CD1c-positive myeloid dendritic cell (primary cell): Measurements from ENCODE around the gene SOHLH1.

Experiments used
- DNase-seq: peaks from one replicate; pipeline ENCODE4 v3.0.0-alpha.2; 2016; ENCODE audit errors: extremely low spot score

The SOHLH1 gene

GRCh38 chr9:135703726-135704125 is 4.4 kb upstream of the SOHLH1 start:
- no peak for DNase-seq

- peak; percentile 52 for DNase-seq
Measured at GRCh38 chr9:135701959-135702721, 2.9 kb upstream of the SOHLH1 start, which contains the start of gene KCNT1. TSS of gene KCNT1 (plus strand) at chr9:135702185. CDS start at chr9:135702259, 74 bp downstream.

GRCh38 chr9:135701067-135701958 is 2.0 kb upstream of the SOHLH1 start:
- no peak for DNase-seq

- DNase-seq, result no peak
Measured at GRCh38 chr9:135700525-135700924, 1.2 kb upstream of the SOHLH1 start.

GRCh38 chr9:135698767-135699166 is 514 bp downstream of the SOHLH1 start:
- DNase-seq, result no peak

- DNase-seq, result no peak
Measured at GRCh38 chr9:135698236-135698635, 1.0 kb downstream of the SOHLH1 start.

- DNase-seq, result no peak
Measured at GRCh38 chr9:135697226-135697625, 2.1 kb downstream of the SOHLH1 start.

- no peak for DNase-seq
Measured at GRCh38 chr9:135696446-135696845, 2.8 kb downstream of the SOHLH1 start.

GRCh38 chr9:135695642-135696041 is 3.6 kb downstream of the SOHLH1 start:
- no peak for DNase-seq

- DNase-seq, result no peak
Measured at GRCh38 chr9:135695036-135695435, 4.2 kb downstream of the SOHLH1 start.

- DNase-seq, result no peak
Measured at GRCh38 chr9:135694414-135694813, 4.9 kb downstream of the SOHLH1 start.

GRCh38 chr9:135693771-135694170 is 5.5 kb downstream of the SOHLH1 start:
- no peak for DNase-seq

- no peak for DNase-seq
Measured at GRCh38 chr9:135693265-135693664, 6.0 kb downstream of the SOHLH1 start.

- no peak for DNase-seq
Measured at GRCh38 chr9:135692410-135692809, 6.9 kb downstream of the SOHLH1 start.

- no peak for DNase-seq
Measured at GRCh38 chr9:135690836-135691570, 8.3 kb downstream of the SOHLH1 start.

GRCh38 chr9:135689011-135689410 is 10.3 kb downstream of the SOHLH1 start:
- no peak for DNase-seq

GRCh38 chr9:135687216-135687615 is 12.1 kb downstream of the SOHLH1 start:
- DNase-seq, result no peak

GRCh38 chr9:135684691-135685090 is 14.6 kb downstream of the SOHLH1 start:
- DNase-seq, result no peak

GRCh38 chr9:135683401-135684034 is 15.8 kb downstream of the SOHLH1 start:
- DNase-seq, result no peak

GRCh38 chr9:135681161-135681560 is 18.1 kb downstream of the SOHLH1 start:
- DNase-seq, result no peak

- no peak for DNase-seq
Measured at GRCh38 chr9:135680056-135680455, 19.2 kb downstream of the SOHLH1 start.
